ENCODE data around the gene UGT1A8. TPM values are rescaled to one million over a fixed set of nuclear protein-coding genes. Genes with fewer than 3 reads are reported as not detected.

UGT1A8 gene
- polyA plus RNA-seq, 2 of the 4 experiments (the other 2 are of a cell fraction), result 0.22 TPM; not detected in 1

GRCh38 chr2:233711312-233712008 is 94.0 kb downstream of the UGT1A8 start:
- peaks cover 14% of the 10 kb centered on the region for H3K9me3 ChIP-seq
- peak; percentile 83 to 89 for ATAC-seq
- ChIA-PET POLR2A (interaction anchor here (1.1 to 1.4 kb wide), 2 partner anchors 122 to 225 kb away, joined by 3 to 4 read pairs; no protein-coding TSS in a partner anchor), CTCF (interaction anchor here (0.5 to 2.9 kb wide), 41 partner anchors 9 to 336 kb away, joined by 3 to 16 read pairs (median 4); partner anchors contain the start of gene UGT1A3)
- peak; percentile 54 to 90 for DNase-seq (ENCODE audit: low read depth in 1 of 2, low spot score in 1 of 2)
- H3K4me3 ChIP-seq, result no peak overlapping the region
- peak; percentile 65 for FAIRE-seq
- H3K27ac ChIP-seq, result peak overlapping the region; percentile 98 to 100
- H3K4me2 ChIP-seq, result peak overlapping the region; percentile 34
- H3K4me1 ChIP-seq, result peaks cover 52% of the 10 kb centered on the region
- TF ChIP-seq JUN (IDR thresholded peaks at IDR 0.05) (peak in 1 of 2 experiments; percentile 41; a peak in 1 of 5 replicates), HOXB5 (CRISPR knock-in tag; IDR thresholded peaks at IDR 0.05) (peak; percentile 75), EHF (CRISPR knock-in tag; IDR thresholded peaks at IDR 0.05) (0 out of 2 replicates have a peak, but pooled peaks have one; percentile 19), KDM1A (IDR thresholded peaks at IDR 0.05; ENCODE audit: low read depth) (no peak), RAD21 (conservative IDR thresholded peaks at IDR 0.05 in 1 of 2, IDR thresholded peaks at IDR 0.05 in 1 of 2) (peak; percentile 92 to 95), SMC3 (IDR thresholded peaks at IDR 0.05) (peak; percentile 95), MAX (IDR thresholded peaks at IDR 0.05) (peak; percentile 58), RCOR1 (IDR thresholded peaks at IDR 0.05; ENCODE audit: low read depth, low read length) (no peak), CTCF (IDR thresholded peaks at IDR 0.05) (peak; percentile 84)
- 28% methylated on average over 11 of the region's 11 CpGs for WGBS (ENCODE audit: missing lambda C conversion rate)

GRCh38 chr2:233712611-233713261 is 95.3 kb downstream of the UGT1A8 start, which contains the start of gene UGT1A5:
TSS of gene UGT1A5 (plus strand) at chr2:233712907. CDS start at chr2:233712992, 85 bp downstream.
- peaks cover 17% of the 10 kb centered on the region for H3K9me3 ChIP-seq
- peak within 1 kb of the TSS; percentile 98 to 100 for H3K27ac ChIP-seq
- no peak for DNase-seq (ENCODE audit: low read depth in 1 of 2, low spot score in 1 of 2)
- ChIA-PET POLR2A (no interaction called here), CTCF (interaction anchor here (1.1 to 2.9 kb wide), 16 partner anchors 14 to 291 kb away, joined by 3 to 16 read pairs (median 4); partner anchors contain the start of gene UGT1A3)
- WGBS (ENCODE audit: missing lambda C conversion rate), result 89% methylated on average over 14 of the region's 14 CpGs
- H3K4me3 ChIP-seq, result no peak within 1 kb of the TSS
- H3K4me2 ChIP-seq, result no peak within 1 kb of the TSS
- peaks cover 40% of the 10 kb centered on the region for H3K4me1 ChIP-seq
- TF ChIP-seq KDM1A (IDR thresholded peaks at IDR 0.05; ENCODE audit: low read depth) (no peak), POLR2AphosphoS2 (conservative IDR thresholded peaks at IDR 0.05; ENCODE audit: low read length) (no peak), CHD2 (IDR thresholded peaks at IDR 0.05; ENCODE audit: low read length, partially characterized antibody) (no peak), CEBPB (IDR thresholded peaks at IDR 0.05) (no peak), GATA3 (IDR thresholded peaks at IDR 0.05; ENCODE audit: borderline replicate concordance) (no peak), MAX (IDR thresholded peaks at IDR 0.05) (no peak), CBX2 (IDR thresholded peaks at IDR 0.05; ENCODE audit: borderline replicate concordance, low read depth) (no peak), HOXA7 (CRISPR knock-in tag; IDR thresholded peaks at IDR 0.05) (no peak), BHLHE40 (IDR thresholded peaks at IDR 0.05; ENCODE audit: low read depth, low read length) (no peak), RFX5 (IDR thresholded peaks at IDR 0.05) (no peak), NFE2L2 (conservative IDR thresholded peaks at IDR 0.05; ENCODE audit: low read length) (no peak)
- ATAC-seq, result no peak
- no peak for FAIRE-seq

GRCh38 chr2:233713262-233713615 is 95.8 kb downstream of the UGT1A8 start:
- no peak for ATAC-seq
- H3K4me1 ChIP-seq, result peaks cover 35% of the 10 kb centered on the region
- no peak for FAIRE-seq
- no peak for DNase-seq (ENCODE audit: low read depth in 1 of 2, low spot score in 1 of 2)
- POLR2A ChIA-PET, result no interaction called here
- WGBS (ENCODE audit: missing lambda C conversion rate), result 93% methylated on average over 7 of the region's 7 CpGs
- peaks cover 17% of the 10 kb centered on the region for H3K9me3 ChIP-seq
- H3K4me2 ChIP-seq, result no peak overlapping the region
- H3K27ac ChIP-seq, result peak overlapping the region; percentile 98 to 100
- no peak overlapping the region for H3K4me3 ChIP-seq
- CTCF ChIA-PET, result no interaction called here
- TF ChIP-seq GATA3 (IDR thresholded peaks at IDR 0.05; ENCODE audit: borderline replicate concordance) (no peak), ZC3H11A (IDR thresholded peaks at IDR 0.05) (no peak), KDM1A (IDR thresholded peaks at IDR 0.05; ENCODE audit: low read depth) (no peak), KDM5A (IDR thresholded peaks at IDR 0.05) (no peak), CEBPB (IDR thresholded peaks at IDR 0.05) (no peak), ATOH8 (CRISPR knock-in tag; IDR thresholded peaks at IDR 0.05; ENCODE audit: low read depth) (no peak), RNF2 (IDR thresholded peaks at IDR 0.05; ENCODE audit: borderline replicate concordance, low read depth) (no peak), EHMT2 (IDR thresholded peaks at IDR 0.05; ENCODE audit: low read depth) (no peak), CHD2 (IDR thresholded peaks at IDR 0.05; ENCODE audit: low read length, partially characterized antibody) (no peak), FOSL2 (IDR thresholded peaks at IDR 0.05) (no peak), FOSL2 (CRISPR knock-in tag; IDR thresholded peaks at IDR 0.05) (no peak), RAD21 (conservative IDR thresholded peaks at IDR 0.05 in 1 of 2, IDR thresholded peaks at IDR 0.05 in 1 of 2) (no peak), ESRRA (IDR thresholded peaks at IDR 0.05; ENCODE audit: borderline replicate concordance, low read length) (no peak)

Data from A549 (cell line).